ENCODE results near the gene OR5K2.

DNA sequence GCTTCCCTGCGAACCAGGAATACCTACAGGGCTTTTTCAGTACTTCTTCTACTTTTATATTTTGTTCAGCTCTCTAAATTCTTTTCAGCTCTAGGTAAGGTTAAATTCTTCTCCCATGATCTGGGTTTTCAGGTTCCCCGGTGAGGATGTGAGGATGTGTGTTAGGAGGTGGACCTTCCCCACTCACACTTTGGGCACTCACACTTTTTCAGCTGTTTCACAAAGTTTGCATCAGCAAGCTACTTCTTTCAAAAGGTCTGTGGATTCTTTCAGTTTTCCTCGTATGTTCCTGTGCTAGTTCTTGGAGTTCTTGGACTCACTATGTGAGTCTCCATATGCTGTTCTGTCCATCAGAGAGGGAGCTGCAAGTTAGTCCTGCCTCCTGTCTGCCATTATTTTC is 13.9 kb upstream of the OR5K2 start:
- no peak for TF ChIP-seq ZFX (IDR thresholded peaks at IDR 0.05; ENCODE audit: borderline replicate concordance)
- TF ChIP-seq, protein P1, sequence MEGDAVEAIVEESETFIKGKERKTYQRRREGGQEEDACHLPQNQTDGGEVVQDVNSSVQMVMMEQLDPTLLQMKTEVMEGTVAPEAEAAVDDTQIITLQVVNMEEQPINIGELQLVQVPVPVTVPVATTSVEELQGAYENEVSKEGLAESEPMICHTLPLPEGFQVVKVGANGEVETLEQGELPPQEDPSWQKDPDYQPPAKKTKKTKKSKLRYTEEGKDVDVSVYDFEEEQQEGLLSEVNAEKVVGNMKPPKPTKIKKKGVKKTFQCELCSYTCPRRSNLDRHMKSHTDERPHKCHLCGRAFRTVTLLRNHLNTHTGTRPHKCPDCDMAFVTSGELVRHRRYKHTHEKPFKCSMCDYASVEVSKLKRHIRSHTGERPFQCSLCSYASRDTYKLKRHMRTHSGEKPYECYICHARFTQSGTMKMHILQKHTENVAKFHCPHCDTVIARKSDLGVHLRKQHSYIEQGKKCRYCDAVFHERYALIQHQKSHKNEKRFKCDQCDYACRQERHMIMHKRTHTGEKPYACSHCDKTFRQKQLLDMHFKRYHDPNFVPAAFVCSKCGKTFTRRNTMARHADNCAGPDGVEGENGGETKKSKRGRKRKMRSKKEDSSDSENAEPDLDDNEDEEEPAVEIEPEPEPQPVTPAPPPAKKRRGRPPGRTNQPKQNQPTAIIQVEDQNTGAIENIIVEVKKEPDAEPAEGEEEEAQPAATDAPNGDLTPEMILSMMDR (IDR thresholded peaks at IDR 0.05): no peak
